HG03159 (cell line): ENCODE results near the gene ZNF211.

Experiments used
- ATAC-seq: cut with Tn5 transposase; IDR thresholded peaks from one replicate; pipeline ENCODE4 v1.9.1; 2021; ENCODE audit warnings: mild to moderate bottlenecking, moderate library complexity; ENCODE audit not compliant: unreplicated experiment

Gene ZNF211

GRCh38 chr19:57655443-57655842, 22.5 kb downstream of the ZNF211 start:
- no peak for ATAC-seq

- no peak for ATAC-seq
These were observed 23.4 kb downstream of the ZNF211 start for GRCh38 chr19:57656346-57656745.

DNA sequence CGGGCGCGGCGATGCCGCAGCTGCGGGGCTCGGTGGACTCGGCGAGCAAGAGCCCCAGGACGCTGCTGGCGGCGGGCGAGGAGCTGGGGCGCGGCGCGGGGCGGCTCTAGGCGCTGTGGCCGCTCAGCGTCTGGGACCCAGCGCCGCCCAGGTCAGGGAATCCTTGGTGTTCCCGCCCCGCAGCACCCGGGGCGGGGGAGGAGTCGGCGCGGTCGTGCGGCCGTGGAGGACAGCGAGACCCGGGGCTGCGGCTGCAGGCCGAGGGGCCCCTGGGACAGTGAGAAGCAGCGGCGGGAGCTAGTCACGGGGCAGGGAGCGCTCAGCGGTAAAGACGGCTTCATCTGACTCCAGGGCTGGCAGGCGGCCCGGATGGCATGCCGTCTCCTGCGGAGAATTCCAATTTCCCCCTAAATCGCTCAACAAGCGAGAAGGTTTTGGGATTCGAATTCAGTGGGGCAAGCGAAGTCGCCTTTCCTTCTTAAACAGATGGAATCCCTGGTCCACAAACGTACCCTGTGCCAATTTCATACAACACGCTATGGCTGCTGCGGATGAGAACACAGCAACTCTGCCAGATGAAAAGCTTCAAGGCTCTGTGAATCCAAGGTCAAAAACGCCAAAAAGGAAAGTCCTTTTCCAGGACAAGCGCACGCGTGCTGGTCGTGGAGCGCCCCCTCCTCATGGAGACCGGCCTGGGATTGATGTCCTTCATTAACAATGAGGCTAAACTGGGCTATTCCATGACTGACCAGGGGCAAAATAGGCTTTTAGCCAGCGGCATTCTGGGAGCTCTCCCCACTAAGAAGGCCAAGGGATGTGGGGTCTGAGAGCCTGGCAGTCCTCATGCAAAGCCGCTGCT, 31.5 kb downstream of the ZNF211 start:
- ATAC-seq = no peak

- no peak for ATAC-seq
These were observed 32.4 kb downstream of the ZNF211 start for GRCh38 chr19:57665261-57665806.

GRCh38 chr19:57667228-57667627, 34.3 kb downstream of the ZNF211 start:
- ATAC-seq = no peak

DNA sequence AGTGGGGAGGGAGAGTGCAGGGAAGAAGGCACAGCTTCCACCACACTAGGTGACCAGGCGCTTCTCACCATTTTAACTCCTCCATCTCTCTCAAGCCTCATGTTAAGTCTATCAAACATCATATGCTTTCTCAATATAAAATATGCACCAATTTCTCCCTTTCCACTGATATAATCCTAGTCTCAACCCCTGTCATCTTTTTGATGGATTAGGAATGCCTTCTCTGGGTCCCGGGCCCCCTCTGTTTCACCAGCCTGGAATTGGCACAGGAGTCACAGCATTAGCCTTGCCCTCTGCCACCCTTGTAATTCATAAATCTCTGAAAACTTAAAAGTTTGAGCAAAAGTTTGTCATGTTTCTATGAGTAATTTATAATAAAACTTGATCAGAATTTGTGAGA, 35.7 kb downstream of the ZNF211 start, which contains the start of gene ZSCAN4:
ZSCAN4 (plus strand) TSS at position 301 of the 400 bp plus-strand sequence. CDS start 7,211 bp downstream, outside the sequence.
- no peak for ATAC-seq

- ATAC-seq = no peak
These were observed 38.3 kb downstream of the ZNF211 start for GRCh38 chr19:57671124-57671895.

GRCh38 chr19:57672466-57672865, 39.5 kb downstream of the ZNF211 start:
- no peak for ATAC-seq

- no peak for ATAC-seq
These were observed 42.9 kb downstream of the ZNF211 start for GRCh38 chr19:57675881-57676280.

DNA sequence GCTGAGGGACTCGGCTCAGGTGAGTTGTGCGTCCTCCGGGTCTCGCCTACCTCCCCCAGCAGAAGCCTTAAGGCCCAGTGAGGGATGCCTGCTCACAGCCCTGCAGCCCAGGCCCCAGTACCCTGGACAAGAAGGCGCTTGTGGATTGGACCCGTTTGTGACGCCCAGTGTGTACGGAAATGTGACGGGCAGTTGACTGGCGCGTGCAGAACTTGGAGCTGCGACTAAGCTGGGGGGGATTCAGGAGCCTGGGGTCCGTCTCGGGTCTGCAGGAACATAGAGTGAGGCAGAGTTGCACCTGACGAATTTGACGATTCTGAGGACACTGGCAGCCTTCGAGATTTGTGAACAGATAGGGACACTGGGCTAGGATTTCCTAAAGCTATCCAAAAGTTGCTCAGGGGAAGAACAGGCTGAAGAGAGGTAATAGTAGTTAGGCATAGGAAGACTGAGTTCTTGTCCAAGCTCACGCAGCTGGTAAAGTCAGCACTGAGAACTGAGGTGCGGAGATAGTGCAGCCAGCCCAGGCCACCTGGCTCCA, 49.3 kb downstream of the ZNF211 start:
- ATAC-seq = no peak

- no peak for ATAC-seq
These were observed 53.8 kb downstream of the ZNF211 start for GRCh38 chr19:57686727-57687126.

DNA sequence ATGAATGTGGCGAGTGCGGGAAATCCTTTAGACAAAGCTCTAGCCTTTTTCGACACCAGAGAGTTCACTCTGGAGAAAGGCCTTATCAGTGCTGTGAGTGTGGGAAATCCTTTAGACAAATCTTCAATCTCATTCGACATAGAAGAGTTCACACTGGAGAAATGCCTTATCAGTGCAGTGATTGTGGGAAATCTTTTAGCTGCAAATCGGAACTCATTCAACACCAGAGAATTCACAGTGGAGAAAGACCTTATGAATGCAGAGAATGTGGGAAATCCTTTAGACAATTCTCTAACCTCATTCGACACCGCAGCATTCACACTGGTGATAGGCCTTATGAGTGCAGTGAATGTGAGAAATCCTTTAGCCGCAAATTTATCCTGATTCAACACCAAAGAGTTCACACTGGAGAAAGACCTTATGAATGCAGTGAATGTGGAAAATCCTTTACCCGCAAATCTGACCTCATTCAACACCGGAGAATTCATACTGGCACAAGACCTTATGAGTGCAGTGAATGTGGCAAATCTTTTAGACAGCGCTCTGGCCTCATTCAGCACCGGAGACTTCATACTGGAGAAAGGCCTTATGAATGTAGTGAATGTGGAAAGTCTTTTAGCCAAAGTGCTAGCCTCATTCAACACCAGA, 54.5 kb downstream of the ZNF211 start:
- ATAC-seq = no peak

DNA sequence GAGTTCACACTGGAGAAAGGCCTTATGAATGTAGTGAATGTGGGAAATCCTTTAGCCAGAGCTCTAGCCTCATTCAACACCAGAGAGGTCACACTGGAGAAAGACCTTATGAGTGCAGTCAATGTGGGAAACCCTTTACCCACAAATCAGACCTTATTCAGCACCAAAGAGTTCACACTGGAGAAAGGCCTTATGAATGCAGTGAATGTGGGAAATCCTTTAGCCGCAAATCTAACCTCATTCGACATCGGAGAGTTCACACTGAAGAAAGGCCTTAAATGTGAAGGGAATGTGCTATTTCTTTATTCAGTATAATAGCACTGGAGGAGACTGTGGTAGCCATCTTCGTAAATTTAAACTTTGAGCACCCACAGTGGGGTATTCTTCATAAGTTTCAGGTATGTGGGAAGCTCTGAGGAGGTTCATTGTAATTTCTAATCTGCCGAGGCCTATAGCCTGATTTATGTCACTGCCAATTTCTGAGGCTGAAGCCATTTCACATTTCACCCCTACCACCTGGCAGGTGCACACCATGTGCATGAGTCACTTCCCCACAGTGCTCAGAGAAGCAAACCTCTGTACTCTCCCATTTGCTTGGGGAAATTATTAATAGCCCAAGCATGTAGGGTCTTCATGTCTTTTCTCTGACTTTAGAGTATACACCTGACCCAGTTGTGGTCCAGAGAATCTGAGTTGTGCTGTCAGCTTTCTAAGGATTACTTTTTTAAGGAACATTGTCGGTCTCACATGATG, 55.2 kb downstream of the ZNF211 start:
- no peak for ATAC-seq

GRCh38 chr19:57689750-57690149, 56.8 kb downstream of the ZNF211 start:
- ATAC-seq = no peak
